K562 (cell line): ENCODE data around the gene MSANTD1.

Experiments used
- CTCF ChIP-seq, 3 experiments: IDR thresholded peaks in 2 of 3; conservative IDR thresholded peaks in 1 of 3; 2 replicates each; pipeline ENCODE4 v1.5.1; 2011 to 2012; ENCODE audit warnings: low read length in 3 of 3, mild to moderate bottlenecking in 3 of 3, control low read depth in 2 of 3, improper control_type of control experiment in 1 of 3, inconsistent platforms in 1 of 3, low read depth in 1 of 3, mixed read lengths in 1 of 3, moderate library complexity in 1 of 3; ENCODE audit not compliant: insufficient read depth in 2 of 3
- ETV6 ChIP-seq, 3 experiments: fragments of 150-350 bp in 1 of 3; sonication (generic) in 1 of 3; formaldehyde crosslinking in 1 of 3; IDR thresholded peaks; 2 replicates each; pipeline versions ENCODE4 v1.6.1 to v1.8.0; 2014 to 2022; ENCODE audit warnings: borderline replicate concordance in 2 of 3, low read depth in 2 of 3, antibody characterized with exemption in 1 of 3, low read length in 1 of 3, mild to moderate bottlenecking in 1 of 3, missing genetic modification reagents in 1 of 3
- GATAD2A ChIP-seq: fragments of 450-650 bp; IDR thresholded peaks from 2 replicates; pipeline ENCODE4 v1.6.1; 2017
- KLF1 ChIP-seq: fragments of 450-650 bp; IDR thresholded peaks from 2 replicates; pipeline ENCODE4 v1.6.1; 2016; ENCODE audit warnings: missing genetic modification characterization, missing compliant biosample characterization
- POLR2A ChIP-seq: fragments of 450-650 bp; conservative IDR thresholded peaks from 2 replicates; pipeline ENCODE4 v1.6.1; 2016
- RAD21 ChIP-seq, 2 experiments: fragments of 250-450 bp in 1 of 2; fragments of 450-650 bp in 1 of 2; sonication (Bioruptor Pico) in 1 of 2; formaldehyde crosslinking in 1 of 2; IDR thresholded peaks in 1 of 2; conservative IDR thresholded peaks in 1 of 2; 2 replicates each; pipeline versions ENCODE4 v1.4.0 to v1.8.0; 2020 to 2022; ENCODE audit warnings: mild to moderate bottlenecking in 2 of 2, moderate library complexity in 1 of 2
- RBM22 ChIP-seq: fragments of 200-400 bp; formaldehyde crosslinking; IDR thresholded peaks from 2 replicates; pipeline ENCODE4 v1.6.1; 2018; ENCODE audit warnings: low read length, low read depth; ENCODE audit not compliant: poor library complexity, severe bottlenecking
- SIN3A ChIP-seq, 2 experiments: fragments of 150-350 bp in 1 of 2; IDR thresholded peaks; 2 replicates each; pipeline ENCODE4 v1.6.1; 2011 to 2016; ENCODE audit warnings: borderline replicate concordance in 2 of 2, low read depth in 2 of 2, low read length in 2 of 2, mild to moderate bottlenecking in 2 of 2, moderate library complexity in 2 of 2; ENCODE audit not compliant: control insufficient read depth in 1 of 2
- YY1 ChIP-seq, 3 experiments: IDR thresholded peaks; 2 replicates each; pipeline ENCODE4 v1.6.1; 2011; ENCODE audit warnings: low read length in 2 of 3, mild to moderate bottlenecking in 2 of 3, moderate library complexity in 2 of 3, borderline replicate concordance in 1 of 3, control low read depth in 1 of 3, low read depth in 1 of 3; ENCODE audit not compliant: insufficient read depth in 3 of 3, insufficient replicate concordance in 2 of 3, control insufficient read depth in 1 of 3, insufficient read length in 1 of 3; ENCODE audit errors: extremely low read depth in 1 of 3
- ZNF384 ChIP-seq: IDR thresholded peaks from 2 replicates; pipeline ENCODE4 v1.6.1; 2012; ENCODE audit warnings: low read depth, low read length, improper control_type of control experiment
- TF ChIP-seq, protein P1 (sequence below): sonication (generic); formaldehyde crosslinking; IDR thresholded peaks from 2 replicates; pipeline ENCODE4 v1.8.0; 2022; ENCODE audit warnings: mild to moderate bottlenecking, missing genetic modification reagents, borderline replicate concordance

DNA sequence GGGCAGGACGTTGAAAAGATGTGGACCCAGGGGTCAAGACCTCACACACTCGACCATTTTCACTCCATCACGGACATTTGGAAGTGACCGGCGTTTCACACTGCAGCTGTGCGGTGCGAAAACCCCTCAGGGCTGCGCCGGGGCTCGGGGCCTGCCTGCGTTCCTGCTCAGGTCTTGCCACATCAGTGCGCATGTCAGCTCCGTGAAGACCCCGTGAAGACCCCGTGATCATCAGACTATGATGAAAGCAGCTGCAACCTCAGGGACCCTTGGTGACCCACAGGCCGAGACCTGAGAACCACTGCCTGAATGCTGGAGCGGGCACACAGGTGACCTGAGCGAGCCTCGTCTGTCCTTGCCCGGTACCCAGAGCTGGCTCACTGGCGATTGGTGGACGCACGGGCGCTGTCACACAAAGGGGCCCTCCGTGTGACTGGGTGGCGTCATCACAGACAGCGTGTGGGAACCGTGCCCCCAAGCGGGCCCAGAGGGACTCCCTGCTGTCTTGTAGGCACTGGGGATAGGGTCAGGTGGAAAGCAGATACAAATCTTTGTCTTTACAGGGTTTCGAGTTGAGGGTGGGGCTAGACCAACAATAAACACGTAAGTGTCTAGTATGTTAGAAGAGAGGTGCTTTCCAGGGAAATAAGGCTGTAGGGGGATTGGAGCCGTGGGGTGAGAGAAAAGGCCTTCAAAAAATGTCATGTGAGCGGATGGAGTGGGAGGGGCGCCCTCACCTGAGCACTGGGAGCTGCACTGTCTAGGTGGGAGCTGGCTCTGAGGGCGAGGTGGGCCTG is 12.7 kb downstream of the MSANTD1 start:
- TF ChIP-seq CTCF (IDR thresholded peaks at IDR 0.05 in 2 of 3, conservative IDR thresholded peaks at IDR 0.05 in 1 of 3; ENCODE audit: insufficient read depth in 2 of 3, low read depth in 1 of 3, low read length in 3 of 3) (no peak), GATAD2A (no peak), YY1 (IDR thresholded peaks at IDR 0.05; ENCODE audit: borderline replicate concordance in 1 of 3, control insufficient read depth in 1 of 3, extremely low read depth in 1 of 3, insufficient read depth in 3 of 3, insufficient read length in 1 of 3, insufficient replicate concordance in 2 of 3, low read depth in 1 of 3, low read length in 2 of 3) (no peak), RBM22 (no peak), KLF1 (tag) (no peak), ETV6 (IDR thresholded peaks at IDR 0.05; ENCODE audit: borderline replicate concordance in 1 of 2, low read depth in 2 of 2, low read length in 1 of 2) (no peak), ETV6 (CRISPR knock-in tag; IDR thresholded peaks at IDR 0.05; ENCODE audit: borderline replicate concordance) (no peak), SIN3A (IDR thresholded peaks at IDR 0.05; ENCODE audit: borderline replicate concordance in 2 of 2, control insufficient read depth in 1 of 2, low read depth in 2 of 2, low read length in 2 of 2) (no peak), RAD21 (CRISPR knock-in tag; conservative IDR thresholded peaks at IDR 0.05 in 1 of 2, IDR thresholded peaks at IDR 0.05 in 1 of 2) (no peak), ZNF384 (no peak), POLR2A (no peak)
- TF ChIP-seq, protein P1, sequence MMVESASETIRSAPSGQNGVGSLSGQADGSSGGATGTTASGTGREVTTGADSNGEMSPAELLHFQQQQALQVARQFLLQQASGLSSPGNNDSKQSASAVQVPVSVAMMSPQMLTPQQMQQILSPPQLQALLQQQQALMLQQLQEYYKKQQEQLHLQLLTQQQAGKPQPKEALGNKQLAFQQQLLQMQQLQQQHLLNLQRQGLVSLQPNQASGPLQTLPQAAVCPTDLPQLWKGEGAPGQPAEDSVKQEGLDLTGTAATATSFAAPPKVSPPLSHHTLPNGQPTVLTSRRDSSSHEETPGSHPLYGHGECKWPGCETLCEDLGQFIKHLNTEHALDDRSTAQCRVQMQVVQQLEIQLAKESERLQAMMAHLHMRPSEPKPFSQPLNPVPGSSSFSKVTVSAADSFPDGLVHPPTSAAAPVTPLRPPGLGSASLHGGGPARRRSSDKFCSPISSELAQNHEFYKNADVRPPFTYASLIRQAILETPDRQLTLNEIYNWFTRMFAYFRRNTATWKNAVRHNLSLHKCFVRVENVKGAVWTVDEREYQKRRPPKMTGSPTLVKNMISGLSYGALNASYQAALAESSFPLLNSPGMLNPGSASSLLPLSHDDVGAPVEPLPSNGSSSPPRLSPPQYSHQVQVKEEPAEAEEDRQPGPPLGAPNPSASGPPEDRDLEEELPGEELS, result no peak
